ENCODE data around the gene POLR3K.

DNA sequence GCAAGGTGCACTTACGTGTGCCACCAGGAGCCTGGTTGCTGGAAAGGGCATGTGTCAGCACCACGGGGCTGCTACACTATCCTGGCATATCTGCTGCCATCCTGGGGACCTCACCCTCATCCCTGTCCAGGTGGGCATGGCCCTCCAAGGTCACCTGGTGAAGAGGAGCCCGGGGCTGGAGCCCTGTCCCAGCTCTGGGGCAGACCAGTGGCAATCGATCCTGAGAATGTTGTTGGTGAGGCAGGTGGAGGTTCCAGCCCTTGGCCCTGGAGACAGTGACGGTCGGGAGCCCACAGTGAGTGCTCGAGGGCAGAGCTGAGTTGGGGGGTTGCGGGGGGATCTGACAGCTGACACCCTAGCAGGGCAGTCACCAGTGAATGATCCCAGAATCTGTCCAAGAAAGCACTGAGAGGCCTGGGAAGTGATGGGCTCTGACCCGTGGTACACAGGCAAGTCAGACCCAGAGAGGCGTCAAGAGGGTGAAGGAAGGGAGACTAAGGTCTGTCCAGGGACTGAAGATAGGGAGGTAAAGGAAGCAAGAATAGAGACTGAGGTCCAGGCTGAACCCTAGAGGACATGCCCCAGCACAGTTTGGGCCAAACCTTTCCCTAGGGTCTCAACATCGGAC, 17.6 kb downstream of the POLR3K start:
- no peak for TF ChIP-seq POLR2A (IDR thresholded peaks at IDR 0.05; ENCODE audit: extremely low read depth, insufficient read length)
- TF ChIP-seq, protein P1, sequence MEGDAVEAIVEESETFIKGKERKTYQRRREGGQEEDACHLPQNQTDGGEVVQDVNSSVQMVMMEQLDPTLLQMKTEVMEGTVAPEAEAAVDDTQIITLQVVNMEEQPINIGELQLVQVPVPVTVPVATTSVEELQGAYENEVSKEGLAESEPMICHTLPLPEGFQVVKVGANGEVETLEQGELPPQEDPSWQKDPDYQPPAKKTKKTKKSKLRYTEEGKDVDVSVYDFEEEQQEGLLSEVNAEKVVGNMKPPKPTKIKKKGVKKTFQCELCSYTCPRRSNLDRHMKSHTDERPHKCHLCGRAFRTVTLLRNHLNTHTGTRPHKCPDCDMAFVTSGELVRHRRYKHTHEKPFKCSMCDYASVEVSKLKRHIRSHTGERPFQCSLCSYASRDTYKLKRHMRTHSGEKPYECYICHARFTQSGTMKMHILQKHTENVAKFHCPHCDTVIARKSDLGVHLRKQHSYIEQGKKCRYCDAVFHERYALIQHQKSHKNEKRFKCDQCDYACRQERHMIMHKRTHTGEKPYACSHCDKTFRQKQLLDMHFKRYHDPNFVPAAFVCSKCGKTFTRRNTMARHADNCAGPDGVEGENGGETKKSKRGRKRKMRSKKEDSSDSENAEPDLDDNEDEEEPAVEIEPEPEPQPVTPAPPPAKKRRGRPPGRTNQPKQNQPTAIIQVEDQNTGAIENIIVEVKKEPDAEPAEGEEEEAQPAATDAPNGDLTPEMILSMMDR (IDR thresholded peaks at IDR 0.05; ENCODE audit: low read depth, low read length) = no peak
- TF ChIP-seq, protein P2, sequence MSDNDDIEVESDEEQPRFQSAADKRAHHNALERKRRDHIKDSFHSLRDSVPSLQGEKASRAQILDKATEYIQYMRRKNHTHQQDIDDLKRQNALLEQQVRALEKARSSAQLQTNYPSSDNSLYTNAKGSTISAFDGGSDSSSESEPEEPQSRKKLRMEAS (IDR thresholded peaks at IDR 0.05; ENCODE audit: low read depth, low read length) = no peak

Measured in NB4 (cell line).